Measurements from ENCODE around the gene OAF.
"Not testable (repeated sequence)": the region's sequence is repeated elsewhere in the genome, so short reads cannot be mapped to it uniquely, and the experiment has no call there.

The OAF gene

GRCh38 chr11:120248551-120249278 is 37.9 kb downstream of the OAF start:
- no peak overlapping the region for H3K27ac ChIP-seq (ENCODE audit: insufficient read depth in 1 of 2, low read depth in 1 of 2, low read length in 2 of 2, poor library complexity in 1 of 2, severe bottlenecking in 2 of 2)
- DNase-seq: peak in 2 of 3 donors; percentile 49 to 53
- H3K4me1 ChIP-seq (ENCODE audit: control extremely low read depth in 1 of 4, control insufficient read depth in 4 of 4, insufficient read depth in 4 of 4, low read length in 3 of 4): peaks cover 0 to 3% (median under 1%) of the 10 kb centered on the region in 4 experiments
- H3K27me3 ChIP-seq (replicated peaks in 2 of 5; ENCODE audit: control insufficient read depth in 4 of 5, insufficient read depth in 5 of 5, low read length in 4 of 5): peaks cover 0 to 82% (median 10%) of the 10 kb centered on the region in 5 experiments
- WGBS (ENCODE audit: insufficient coverage): 56% methylated on average over 7 of the region's 9 CpGs
- CTCF ChIA-PET: interaction anchor here (1.4 to 10.6 kb wide), 3 partner anchors 13 to 71 kb away, joined by 3 to 69 read pairs (median 64); no protein-coding TSS in a partner anchor
- POLR2A ChIA-PET: no interaction called here
- H3K4me3 ChIP-seq (ENCODE audit: control insufficient read depth in 1 of 7, extremely low read depth in 1 of 7, insufficient read depth in 4 of 7, low read depth in 2 of 7, low read length in 6 of 7): no peak overlapping the region
- H3K36me3 ChIP-seq (ENCODE audit: control insufficient read depth in 4 of 4, insufficient read depth in 4 of 4, low read length in 3 of 4): no peaks in the 10 kb centered on the region
- H3K9me3 ChIP-seq (ENCODE audit: control extremely low read depth in 1 of 5, control insufficient read depth in 4 of 5, insufficient read depth in 2 of 5, low read depth in 1 of 5, low read length in 4 of 5): no peaks in the 10 kb centered on the region

GRCh38 chr11:120249279-120250262 is 38.7 kb downstream of the OAF start:
- POLR2A ChIA-PET: no interaction called here
- 54% methylated on average over 2 of the region's 8 CpGs for WGBS (ENCODE audit: insufficient coverage)
- CTCF ChIA-PET: interaction anchor here (0.9 to 10.6 kb wide), 3 partner anchors 8 to 52 kb away, joined by 4 to 69 read pairs (median 64); no protein-coding TSS in a partner anchor

GRCh38 chr11:120253377-120253776 is 42.5 kb downstream of the OAF start:
- H3K36me3 ChIP-seq (ENCODE audit: control insufficient read depth in 4 of 4, insufficient read depth in 4 of 4, low read length in 3 of 4); H3K4me3 ChIP-seq (ENCODE audit: control insufficient read depth in 1 of 7, extremely low read depth in 1 of 7, insufficient read depth in 4 of 7, low read depth in 2 of 7, low read length in 6 of 7); POLR2A ChIA-PET; H3K27ac ChIP-seq (ENCODE audit: insufficient read depth in 1 of 2, low read depth in 1 of 2, low read length in 2 of 2, poor library complexity in 1 of 2, severe bottlenecking in 2 of 2); H3K9me3 ChIP-seq (ENCODE audit: control extremely low read depth in 1 of 5, control insufficient read depth in 4 of 5, insufficient read depth in 2 of 5, low read depth in 1 of 5, low read length in 4 of 5); DNase-seq; H3K4me1 ChIP-seq (ENCODE audit: control extremely low read depth in 1 of 4, control insufficient read depth in 4 of 4, insufficient read depth in 4 of 4, low read length in 3 of 4): not testable (repeated sequence)
- 91% methylated on average over 13 of the region's 13 CpGs for WGBS (ENCODE audit: insufficient coverage)
- H3K27me3 ChIP-seq (replicated peaks in 2 of 5; ENCODE audit: control insufficient read depth in 4 of 5, insufficient read depth in 5 of 5, low read length in 4 of 5): peaks cover 10 to 87% (median 36%) of the 10 kb centered on the region in 5 experiments
- CTCF ChIA-PET: interaction anchor here (1.5 kb wide), 1 partner anchor 145 kb away, joined by 4 read pairs; no protein-coding TSS in a partner anchor

More at GRCh38 chr11:120249279-120250262, 38.7 kb downstream of the OAF start:
- Histone ChIP-seq H3K36me3 (ENCODE audit: control insufficient read depth in 4 of 4, insufficient read depth in 4 of 4, low read length in 3 of 4) (no peaks in the 10 kb centered on the region), H3K27me3 (replicated peaks in 2 of 5; ENCODE audit: control insufficient read depth in 4 of 5, insufficient read depth in 5 of 5, low read length in 4 of 5) (peaks cover 0 to 84% (median 16%) of the 10 kb centered on the region in 5 experiments), H3K4me1 (ENCODE audit: control extremely low read depth in 1 of 4, control insufficient read depth in 4 of 4, insufficient read depth in 4 of 4, low read length in 3 of 4) (peaks cover 0 to 3% (median under 1%) of the 10 kb centered on the region in 4 experiments), H3K27ac (ENCODE audit: insufficient read depth in 1 of 2, low read depth in 1 of 2, low read length in 2 of 2, poor library complexity in 1 of 2, severe bottlenecking in 2 of 2) (no peak overlapping the region), H3K4me3 (ENCODE audit: control insufficient read depth in 1 of 7, extremely low read depth in 1 of 7, insufficient read depth in 4 of 7, low read depth in 2 of 7, low read length in 6 of 7) (no peak overlapping the region), H3K9me3 (ENCODE audit: control extremely low read depth in 1 of 5, control insufficient read depth in 4 of 5, insufficient read depth in 2 of 5, low read depth in 1 of 5, low read length in 4 of 5) (no peaks in the 10 kb centered on the region)
- no peak for DNase-seq

- no peaks in the 10 kb centered on the region for H3K36me3 ChIP-seq (ENCODE audit: control insufficient read depth in 4 of 4, insufficient read depth in 4 of 4, low read length in 3 of 4)
- H3K27ac ChIP-seq (ENCODE audit: insufficient read depth in 1 of 2, low read depth in 1 of 2, low read length in 2 of 2, poor library complexity in 1 of 2, severe bottlenecking in 2 of 2): no peak overlapping the region
- H3K9me3 ChIP-seq (ENCODE audit: control extremely low read depth in 1 of 5, control insufficient read depth in 4 of 5, insufficient read depth in 2 of 5, low read depth in 1 of 5, low read length in 4 of 5): no peaks in the 10 kb centered on the region
- ChIA-PET POLR2A (interaction anchor here (0.6 kb wide), 1 partner anchor 90 kb away, joined by 3 read pairs; no protein-coding TSS in a partner anchor), CTCF (interaction anchor here (0.6 to 2.2 kb wide), 3 partner anchors 25 to 383 kb away, joined by 3 to 6 read pairs (median 3); no protein-coding TSS in a partner anchor)
- H3K4me1 ChIP-seq (ENCODE audit: control extremely low read depth in 1 of 4, control insufficient read depth in 4 of 4, insufficient read depth in 4 of 4, low read length in 3 of 4): peaks cover 0 to 5% (median 2%) of the 10 kb centered on the region in 4 experiments
- WGBS (ENCODE audit: insufficient coverage): 8% methylated on average over 13 of the region's 13 CpGs
- H3K4me3 ChIP-seq (ENCODE audit: control insufficient read depth in 1 of 7, extremely low read depth in 1 of 7, insufficient read depth in 4 of 7, low read depth in 2 of 7, low read length in 6 of 7): no peak overlapping the region
- peak in 2 of 3 donors; percentile 10 to 25 for DNase-seq
- peaks cover 10 to 79% (median 36%) of the 10 kb centered on the region in 5 experiments for H3K27me3 ChIP-seq (replicated peaks in 2 of 5; ENCODE audit: control insufficient read depth in 4 of 5, insufficient read depth in 5 of 5, low read length in 4 of 5)
These were observed 44.1 kb downstream of the OAF start for GRCh38 chr11:120254788-120255518.

- H3K27ac ChIP-seq (ENCODE audit: insufficient read depth in 1 of 2, low read depth in 1 of 2, low read length in 2 of 2, poor library complexity in 1 of 2, severe bottlenecking in 2 of 2): no peak overlapping the region
- WGBS (ENCODE audit: insufficient coverage): 11% methylated on average over 7 of the region's 9 CpGs
- peaks cover 0 to 5% (median 2%) of the 10 kb centered on the region in 4 experiments for H3K4me1 ChIP-seq (ENCODE audit: control extremely low read depth in 1 of 4, control insufficient read depth in 4 of 4, insufficient read depth in 4 of 4, low read length in 3 of 4)
- peaks cover 10 to 74% (median 33%) of the 10 kb centered on the region in 5 experiments for H3K27me3 ChIP-seq (replicated peaks in 2 of 5; ENCODE audit: control insufficient read depth in 4 of 5, insufficient read depth in 5 of 5, low read length in 4 of 5)
- H3K9me3 ChIP-seq (ENCODE audit: control extremely low read depth in 1 of 5, control insufficient read depth in 4 of 5, insufficient read depth in 2 of 5, low read depth in 1 of 5, low read length in 4 of 5): no peaks in the 10 kb centered on the region
- no peak overlapping the region for H3K4me3 ChIP-seq (ENCODE audit: control insufficient read depth in 1 of 7, extremely low read depth in 1 of 7, insufficient read depth in 4 of 7, low read depth in 2 of 7, low read length in 6 of 7)
- H3K36me3 ChIP-seq (ENCODE audit: control insufficient read depth in 4 of 4, insufficient read depth in 4 of 4, low read length in 3 of 4): no peaks in the 10 kb centered on the region
- ChIA-PET CTCF (interaction anchor here (2.2 kb wide), 1 partner anchor 26 kb away, joined by 6 read pairs; no protein-coding TSS in a partner anchor), POLR2A (interaction anchor here (0.6 kb wide), 1 partner anchor 90 kb away, joined by 3 read pairs; no protein-coding TSS in a partner anchor)
- DNase-seq: no peak
These were observed 44.7 kb downstream of the OAF start for GRCh38 chr11:120255519-120255866.

GRCh38 chr11:120256178-120256577 is 45.3 kb downstream of the OAF start:
- ChIA-PET POLR2A (no interaction called here), CTCF (no interaction called here)
- no peaks in the 10 kb centered on the region for H3K36me3 ChIP-seq (ENCODE audit: control insufficient read depth in 4 of 4, insufficient read depth in 4 of 4, low read length in 3 of 4)
- H3K27me3 ChIP-seq (replicated peaks in 2 of 5; ENCODE audit: control insufficient read depth in 4 of 5, insufficient read depth in 5 of 5, low read length in 4 of 5): peaks cover 10 to 71% (median 33%) of the 10 kb centered on the region in 5 experiments
- H3K27ac ChIP-seq (ENCODE audit: insufficient read depth in 1 of 2, low read depth in 1 of 2, low read length in 2 of 2, poor library complexity in 1 of 2, severe bottlenecking in 2 of 2): no peak overlapping the region
- 67% methylated on average over 2 of the region's 4 CpGs for WGBS (ENCODE audit: insufficient coverage)
- H3K4me3 ChIP-seq (ENCODE audit: control insufficient read depth in 1 of 7, extremely low read depth in 1 of 7, insufficient read depth in 4 of 7, low read depth in 2 of 7, low read length in 6 of 7): no peak overlapping the region
- no peaks in the 10 kb centered on the region for H3K9me3 ChIP-seq (ENCODE audit: control extremely low read depth in 1 of 5, control insufficient read depth in 4 of 5, insufficient read depth in 2 of 5, low read depth in 1 of 5, low read length in 4 of 5)
- DNase-seq: no peak
- H3K4me1 ChIP-seq (ENCODE audit: control extremely low read depth in 1 of 4, control insufficient read depth in 4 of 4, insufficient read depth in 4 of 4, low read length in 3 of 4): peaks cover 0 to 5% (median 2%) of the 10 kb centered on the region in 4 experiments

Measured in common myeloid progenitor, CD34-positive (primary cell).